Nephron progenitor cell (in vitro differentiated cells): ENCODE results near the gene TMOD2.

Source experiments
- DNase-seq: peaks from one replicate; pipeline ENCODE4 v3.0.0; 2021
- H3K27ac Mint-ChIP-seq: 2 replicates; pipeline ENCODE4 v1.8.0; 2021; ENCODE audit warnings: mild to moderate bottlenecking, moderate library complexity, mixed read lengths
- H3K27me3 Mint-ChIP-seq: 2 replicates; pipeline ENCODE4 v1.8.0; 2021; ENCODE audit warnings: mild to moderate bottlenecking, low read depth, mixed read lengths; ENCODE audit not compliant: poor library complexity
- H3K36me3 Mint-ChIP-seq: 2 replicates; pipeline ENCODE4 v1.8.0; 2021; ENCODE audit warnings: low read depth, mixed read lengths
- H3K4me1 Mint-ChIP-seq: 2 replicates; pipeline ENCODE4 v1.8.0; 2021; ENCODE audit warnings: mixed read lengths
- H3K4me3 Mint-ChIP-seq: 2 replicates; pipeline ENCODE4 v1.8.0; 2021; ENCODE audit warnings: mild to moderate bottlenecking, moderate library complexity, mixed read lengths
- H3K9me3 Mint-ChIP-seq: 2 replicates; pipeline ENCODE4 v1.8.0; 2021; ENCODE audit warnings: mild to moderate bottlenecking, moderate library complexity, mixed read lengths
- TF ChIP-seq, protein P1 (sequence below): fragments of 200-600 bp; sonication (generic); IDR thresholded peaks from 2 replicates; pipeline ENCODE4 v1.5.0; 2021; ENCODE audit warnings: antibody characterized with exemption

TMOD2 gene

DNA sequence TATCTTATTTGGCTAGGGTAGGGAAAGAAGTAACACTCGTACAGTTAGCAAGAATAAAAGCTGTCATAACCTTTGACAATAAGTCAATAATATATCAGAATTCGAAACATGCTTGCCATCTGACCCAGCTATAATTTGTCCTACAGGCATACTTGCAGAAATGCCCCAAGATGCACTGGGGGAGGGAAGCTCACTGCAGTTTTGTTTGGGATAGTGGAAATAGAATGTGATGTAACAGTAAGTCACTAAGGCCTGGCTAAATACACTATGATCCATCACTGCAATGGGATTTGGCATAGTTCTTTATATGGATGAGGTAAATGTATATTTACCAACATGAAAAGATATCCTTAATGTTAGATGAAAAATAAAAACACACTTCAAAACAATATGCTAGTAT, 52.6 kb downstream of the TMOD2 start:
- Mint-ChIP-seq H3K27ac (no peak overlapping the region), H3K27me3 (no peaks in the 10 kb centered on the region), H3K4me3 (no peak overlapping the region), H3K36me3 (no peaks in the 10 kb centered on the region), H3K9me3 (no peaks in the 10 kb centered on the region), H3K4me1 (peaks cover 8% of the 10 kb centered on the region)
- TF ChIP-seq, protein P1, sequence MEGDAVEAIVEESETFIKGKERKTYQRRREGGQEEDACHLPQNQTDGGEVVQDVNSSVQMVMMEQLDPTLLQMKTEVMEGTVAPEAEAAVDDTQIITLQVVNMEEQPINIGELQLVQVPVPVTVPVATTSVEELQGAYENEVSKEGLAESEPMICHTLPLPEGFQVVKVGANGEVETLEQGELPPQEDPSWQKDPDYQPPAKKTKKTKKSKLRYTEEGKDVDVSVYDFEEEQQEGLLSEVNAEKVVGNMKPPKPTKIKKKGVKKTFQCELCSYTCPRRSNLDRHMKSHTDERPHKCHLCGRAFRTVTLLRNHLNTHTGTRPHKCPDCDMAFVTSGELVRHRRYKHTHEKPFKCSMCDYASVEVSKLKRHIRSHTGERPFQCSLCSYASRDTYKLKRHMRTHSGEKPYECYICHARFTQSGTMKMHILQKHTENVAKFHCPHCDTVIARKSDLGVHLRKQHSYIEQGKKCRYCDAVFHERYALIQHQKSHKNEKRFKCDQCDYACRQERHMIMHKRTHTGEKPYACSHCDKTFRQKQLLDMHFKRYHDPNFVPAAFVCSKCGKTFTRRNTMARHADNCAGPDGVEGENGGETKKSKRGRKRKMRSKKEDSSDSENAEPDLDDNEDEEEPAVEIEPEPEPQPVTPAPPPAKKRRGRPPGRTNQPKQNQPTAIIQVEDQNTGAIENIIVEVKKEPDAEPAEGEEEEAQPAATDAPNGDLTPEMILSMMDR, result no peak
- DNase-seq, result no peak

DNA sequence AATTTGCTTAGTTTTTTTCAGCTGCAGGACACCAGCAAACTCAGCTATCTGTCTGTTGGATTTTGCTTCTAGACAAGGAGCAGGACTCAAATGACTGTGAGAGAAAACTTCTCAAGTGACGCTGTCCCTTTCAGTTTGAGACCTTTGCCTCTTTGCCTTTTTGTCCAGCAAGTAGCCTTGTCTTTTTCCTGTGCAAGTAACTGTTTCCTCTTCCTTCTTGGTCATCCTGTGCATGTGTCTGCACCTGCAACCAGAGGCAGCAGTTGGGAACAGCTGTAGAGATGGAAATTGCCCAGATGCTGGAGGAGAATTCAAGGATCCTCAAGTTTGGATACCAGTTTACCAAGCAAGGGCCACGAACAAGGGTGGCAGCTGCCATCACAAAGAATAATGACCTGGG, 54.7 kb downstream of the TMOD2 start:
- Mint-ChIP-seq H3K4me3 (no peak overlapping the region), H3K27ac (no peak overlapping the region), H3K4me1 (no peaks in the 10 kb centered on the region), H3K36me3 (no peaks in the 10 kb centered on the region), H3K9me3 (no peaks in the 10 kb centered on the region), H3K27me3 (no peaks in the 10 kb centered on the region)
- TF ChIP-seq, protein P1, result no peak
- DNase-seq, result no peak

- Mint-ChIP-seq H3K4me3 (no peak overlapping the region), H3K27me3 (no peaks in the 10 kb centered on the region), H3K4me1 (peaks cover 7% of the 10 kb centered on the region), H3K27ac (no peak overlapping the region), H3K36me3 (no peaks in the 10 kb centered on the region), H3K9me3 (no peaks in the 10 kb centered on the region)
- TF ChIP-seq, protein P1, result no peak
- no peak for DNase-seq
These were observed 58.1 kb downstream of the TMOD2 start for GRCh38 chr15:51809457-51809856.

DNA sequence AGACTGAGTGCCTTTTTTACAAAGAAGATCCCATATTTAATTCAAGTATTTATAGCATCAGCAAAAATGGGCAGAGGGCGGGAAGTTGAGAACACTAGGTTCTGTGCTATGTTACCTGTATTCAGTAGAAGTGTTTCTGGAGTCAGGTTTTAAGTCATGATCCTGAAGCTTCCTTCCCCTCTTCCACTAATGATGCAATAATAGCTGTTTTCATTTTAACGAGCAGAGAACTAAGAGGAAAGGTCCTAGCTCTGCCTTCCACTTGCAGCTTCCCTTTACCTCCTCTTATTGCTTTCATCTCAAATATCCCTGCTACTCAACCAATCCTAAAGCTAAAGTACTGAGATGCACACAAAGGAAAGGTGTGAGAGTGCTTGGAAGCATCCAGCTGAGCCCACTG, 61.2 kb downstream of the TMOD2 start:
- no peak for DNase-seq
- Mint-ChIP-seq H3K27me3 (no peaks in the 10 kb centered on the region), H3K9me3 (no peaks in the 10 kb centered on the region), H3K36me3 (no peaks in the 10 kb centered on the region), H3K4me1 (peaks cover 7% of the 10 kb centered on the region), H3K4me3 (no peak overlapping the region), H3K27ac (no peak overlapping the region)
- TF ChIP-seq, protein P1, result no peak

GRCh38 chr15:51814606-51815005, 63.2 kb downstream of the TMOD2 start:
- Mint-ChIP-seq H3K4me1 (peaks cover 17% of the 10 kb centered on the region), H3K9me3 (peaks cover 2% of the 10 kb centered on the region), H3K27ac (no peak overlapping the region), H3K36me3 (no peaks in the 10 kb centered on the region), H3K27me3 (no peaks in the 10 kb centered on the region), H3K4me3 (no peak overlapping the region)
- no peak for DNase-seq
- TF ChIP-seq, protein P1, result no peak

- no peak overlapping the region for H3K27ac Mint-ChIP-seq
- H3K9me3 Mint-ChIP-seq, result peaks cover 22% of the 10 kb centered on the region
- no peak overlapping the region for H3K4me3 Mint-ChIP-seq
- H3K4me1 Mint-ChIP-seq, result peaks cover 17% of the 10 kb centered on the region
- H3K36me3 Mint-ChIP-seq, result peaks cover 5% of the 10 kb centered on the region
- no peak for DNase-seq
- H3K27me3 Mint-ChIP-seq, result no peaks in the 10 kb centered on the region
- TF ChIP-seq, protein P1, result no peak
These were observed 65.2 kb downstream of the TMOD2 start for GRCh38 chr15:51816611-51817010.
